Breast epithelium (tissue), 3 donors: ENCODE measurements around the gene ALK.

ENCODE experiments used
- POLR2A ChIP-seq: fragments of 450-650 bp; IDR thresholded peaks from one replicate; pipeline ENCODE4 v1.6.1; 2016; ENCODE audit warnings: antibody characterized with exemption, mild to moderate bottlenecking, moderate library complexity
- POLR2AphosphoS5 ChIP-seq, 3 donors: sonication (generic); formaldehyde crosslinking; IDR thresholded peaks; one replicate each; pipeline ENCODE4 v1.6.1; 2017; ENCODE audit warnings: antibody characterized with exemption in 3 of 3
- TF ChIP-seq, protein P1 (sequence below), 3 donors: fragments of 450-650 bp; IDR thresholded peaks; one replicate each; pipeline ENCODE4 v1.5.1; 2016 to 2017; ENCODE audit warnings: antibody characterized with exemption in 3 of 3, mild to moderate bottlenecking in 3 of 3, moderate library complexity in 3 of 3

DNA sequence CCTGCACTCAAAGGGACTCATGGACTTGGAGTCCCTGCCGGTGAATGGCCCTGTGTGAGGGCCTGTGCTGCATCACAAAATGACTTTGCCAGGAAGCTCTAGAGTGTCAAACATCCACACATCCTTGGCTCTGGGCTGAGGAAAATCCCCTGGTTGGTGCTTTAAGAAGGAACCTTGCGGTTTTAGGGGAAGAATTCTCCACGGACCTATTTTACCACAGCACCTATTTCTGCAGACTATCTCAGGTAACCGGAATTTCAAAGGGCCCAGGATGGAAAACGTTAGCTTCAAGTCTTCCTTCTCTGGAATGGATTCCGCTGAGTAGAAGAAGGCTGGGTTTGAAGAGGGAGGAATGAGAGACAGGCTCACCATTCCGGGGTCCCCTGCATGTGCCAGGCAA lies 166.2 kb downstream of the ALK start:
- TF ChIP-seq, protein P1, sequence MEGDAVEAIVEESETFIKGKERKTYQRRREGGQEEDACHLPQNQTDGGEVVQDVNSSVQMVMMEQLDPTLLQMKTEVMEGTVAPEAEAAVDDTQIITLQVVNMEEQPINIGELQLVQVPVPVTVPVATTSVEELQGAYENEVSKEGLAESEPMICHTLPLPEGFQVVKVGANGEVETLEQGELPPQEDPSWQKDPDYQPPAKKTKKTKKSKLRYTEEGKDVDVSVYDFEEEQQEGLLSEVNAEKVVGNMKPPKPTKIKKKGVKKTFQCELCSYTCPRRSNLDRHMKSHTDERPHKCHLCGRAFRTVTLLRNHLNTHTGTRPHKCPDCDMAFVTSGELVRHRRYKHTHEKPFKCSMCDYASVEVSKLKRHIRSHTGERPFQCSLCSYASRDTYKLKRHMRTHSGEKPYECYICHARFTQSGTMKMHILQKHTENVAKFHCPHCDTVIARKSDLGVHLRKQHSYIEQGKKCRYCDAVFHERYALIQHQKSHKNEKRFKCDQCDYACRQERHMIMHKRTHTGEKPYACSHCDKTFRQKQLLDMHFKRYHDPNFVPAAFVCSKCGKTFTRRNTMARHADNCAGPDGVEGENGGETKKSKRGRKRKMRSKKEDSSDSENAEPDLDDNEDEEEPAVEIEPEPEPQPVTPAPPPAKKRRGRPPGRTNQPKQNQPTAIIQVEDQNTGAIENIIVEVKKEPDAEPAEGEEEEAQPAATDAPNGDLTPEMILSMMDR (IDR thresholded peaks at IDR 0.05) = no peak
- TF ChIP-seq POLR2AphosphoS5 (IDR thresholded peaks at IDR 0.05) (no peak), POLR2A (no peak)
